ENCODE data around the gene HSPG2.

DNA sequence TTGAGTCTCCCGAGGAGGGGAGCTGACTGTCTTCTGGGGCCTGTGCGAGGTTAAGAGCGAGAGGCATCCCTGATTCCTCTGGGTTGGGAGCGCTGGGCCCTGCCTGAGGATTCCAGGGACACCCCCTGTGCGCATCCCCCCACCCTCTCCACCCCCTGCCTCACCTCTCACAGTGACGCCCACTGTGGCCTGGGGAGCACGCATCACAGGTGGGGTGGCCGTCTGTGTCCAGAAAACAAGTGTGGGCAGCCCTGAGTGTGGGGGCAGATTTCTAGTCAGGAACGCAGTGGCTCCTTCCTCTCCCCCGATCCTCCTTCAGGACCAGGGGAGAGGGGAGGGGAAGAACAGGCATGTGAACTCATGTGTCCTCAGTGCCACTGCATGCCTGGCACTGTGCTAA lies 63.3 kb downstream of the HSPG2 start:
- TF ChIP-seq, protein P1, sequence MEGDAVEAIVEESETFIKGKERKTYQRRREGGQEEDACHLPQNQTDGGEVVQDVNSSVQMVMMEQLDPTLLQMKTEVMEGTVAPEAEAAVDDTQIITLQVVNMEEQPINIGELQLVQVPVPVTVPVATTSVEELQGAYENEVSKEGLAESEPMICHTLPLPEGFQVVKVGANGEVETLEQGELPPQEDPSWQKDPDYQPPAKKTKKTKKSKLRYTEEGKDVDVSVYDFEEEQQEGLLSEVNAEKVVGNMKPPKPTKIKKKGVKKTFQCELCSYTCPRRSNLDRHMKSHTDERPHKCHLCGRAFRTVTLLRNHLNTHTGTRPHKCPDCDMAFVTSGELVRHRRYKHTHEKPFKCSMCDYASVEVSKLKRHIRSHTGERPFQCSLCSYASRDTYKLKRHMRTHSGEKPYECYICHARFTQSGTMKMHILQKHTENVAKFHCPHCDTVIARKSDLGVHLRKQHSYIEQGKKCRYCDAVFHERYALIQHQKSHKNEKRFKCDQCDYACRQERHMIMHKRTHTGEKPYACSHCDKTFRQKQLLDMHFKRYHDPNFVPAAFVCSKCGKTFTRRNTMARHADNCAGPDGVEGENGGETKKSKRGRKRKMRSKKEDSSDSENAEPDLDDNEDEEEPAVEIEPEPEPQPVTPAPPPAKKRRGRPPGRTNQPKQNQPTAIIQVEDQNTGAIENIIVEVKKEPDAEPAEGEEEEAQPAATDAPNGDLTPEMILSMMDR (IDR thresholded peaks at IDR 0.05 in 8 of 11, conservative IDR thresholded peaks at IDR 0.05 in 3 of 11), result no peak
- no peak for TF ChIP-seq POLR2A (IDR thresholded peaks at IDR 0.05)

All from spleen (tissue), 7 donors.